ENCODE data around the gene NAA40.
A peak's percentile ranks its signal among the peaks of the same experiment; 100 is the strongest.

The NAA40 gene

DNA sequence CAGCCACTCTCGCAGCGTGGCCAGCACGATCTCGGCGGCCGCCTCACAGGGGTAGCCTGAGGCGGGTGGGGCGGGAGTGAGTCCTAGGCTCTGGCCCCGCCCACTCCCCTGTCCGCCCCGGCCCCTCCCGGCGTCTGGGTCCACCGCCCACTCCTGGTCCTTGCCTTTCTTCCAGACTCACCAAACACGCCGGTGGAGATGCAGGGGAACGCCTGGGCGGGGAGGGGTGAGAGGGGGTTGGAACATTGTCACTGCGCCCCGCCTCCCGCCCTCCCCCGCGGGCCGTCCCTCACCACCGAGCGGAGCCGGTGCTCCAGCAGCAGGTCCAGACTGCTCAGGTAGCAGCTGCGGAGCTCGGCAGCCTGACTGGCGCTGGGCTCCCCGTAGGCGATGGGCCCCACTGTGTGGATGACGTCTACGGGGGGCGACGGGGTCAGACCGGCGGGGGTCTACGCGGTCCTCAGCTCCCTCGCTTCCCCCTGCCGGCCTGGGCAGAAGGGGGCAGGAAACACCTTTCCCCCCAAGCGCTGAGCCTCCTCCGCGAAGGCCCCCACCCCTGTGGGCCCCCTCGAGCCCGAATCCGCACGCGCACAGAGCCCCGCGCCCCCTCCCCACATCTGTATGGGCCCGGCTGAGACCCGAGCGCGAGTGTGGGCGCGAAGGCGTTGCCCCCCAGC, 60.7 kb downstream of the NAA40 start (continued):
- no peak for TF ChIP-seq BCL11A (tag by site-specific recombination; IDR thresholded peaks at IDR 0.05; ENCODE audit: low read depth)
- no peak for TF ChIP-seq ZNF776 (tag by site-specific recombination; IDR thresholded peaks at IDR 0.05; ENCODE audit: borderline replicate concordance)
- TF ChIP-seq ZNF623 (tag by site-specific recombination; IDR thresholded peaks at IDR 0.05): no peak
- TF ChIP-seq GLIS1 (tag by site-specific recombination; IDR thresholded peaks at IDR 0.05): no peak
- TF ChIP-seq ZNF23 (tag by site-specific recombination; IDR thresholded peaks at IDR 0.05; ENCODE audit: borderline replicate concordance): no peak
- no peak for TF ChIP-seq ZNF792 (tag by site-specific recombination; IDR thresholded peaks at IDR 0.05)
- no peak for TF ChIP-seq ZNF791 (tag by site-specific recombination; IDR thresholded peaks at IDR 0.05)
- TF ChIP-seq ZNF664 (tag by site-specific recombination; IDR thresholded peaks at IDR 0.05): no peak
- TF ChIP-seq ZNF16 (tag by site-specific recombination; IDR thresholded peaks at IDR 0.05; ENCODE audit: low read depth): no peak
- TF ChIP-seq ZFP69B (tag by site-specific recombination; IDR thresholded peaks at IDR 0.05): 0 out of 2 replicates have a peak, but pooled peaks have one; percentile 17
- TF ChIP-seq, protein P1, sequence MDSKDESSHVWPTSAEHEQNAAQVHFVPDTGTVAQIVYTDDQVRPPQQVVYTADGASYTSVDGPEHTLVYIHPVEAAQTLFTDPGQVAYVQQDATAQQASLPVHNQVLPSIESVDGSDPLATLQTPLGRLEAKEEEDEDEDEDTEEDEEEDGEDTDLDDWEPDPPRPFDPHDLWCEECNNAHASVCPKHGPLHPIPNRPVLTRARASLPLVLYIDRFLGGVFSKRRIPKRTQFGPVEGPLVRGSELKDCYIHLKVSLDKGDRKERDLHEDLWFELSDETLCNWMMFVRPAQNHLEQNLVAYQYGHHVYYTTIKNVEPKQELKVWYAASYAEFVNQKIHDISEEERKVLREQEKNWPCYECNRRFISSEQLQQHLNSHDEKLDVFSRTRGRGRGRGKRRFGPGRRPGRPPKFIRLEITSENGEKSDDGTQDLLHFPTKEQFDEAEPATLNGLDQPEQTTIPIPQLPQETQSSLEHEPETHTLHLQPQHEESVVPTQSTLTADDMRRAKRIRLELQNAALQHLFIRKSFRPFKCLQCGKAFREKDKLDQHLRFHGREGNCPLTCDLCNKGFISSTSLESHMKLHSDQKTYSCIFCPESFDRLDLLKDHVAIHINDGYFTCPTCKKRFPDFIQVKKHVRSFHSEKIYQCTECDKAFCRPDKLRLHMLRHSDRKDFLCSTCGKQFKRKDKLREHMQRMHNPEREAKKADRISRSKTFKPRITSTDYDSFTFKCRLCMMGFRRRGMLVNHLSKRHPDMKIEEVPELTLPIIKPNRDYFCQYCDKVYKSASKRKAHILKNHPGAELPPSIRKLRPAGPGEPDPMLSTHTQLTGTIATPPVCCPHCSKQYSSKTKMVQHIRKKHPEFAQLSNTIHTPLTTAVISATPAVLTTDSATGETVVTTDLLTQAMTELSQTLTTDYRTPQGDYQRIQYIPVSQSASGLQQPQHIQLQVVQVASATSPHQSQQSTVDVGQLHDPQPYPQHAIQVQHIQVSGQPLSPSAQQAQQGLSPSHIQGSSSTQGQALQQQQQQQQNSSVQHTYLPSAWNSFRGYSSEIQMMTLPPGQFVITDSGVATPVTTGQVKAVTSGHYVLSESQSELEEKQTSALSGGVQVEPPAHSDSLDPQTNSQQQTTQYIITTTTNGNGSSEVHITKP (tag by site-specific recombination; IDR thresholded peaks at IDR 0.05): no peak
- TF ChIP-seq MYNN (tag by site-specific recombination; IDR thresholded peaks at IDR 0.05; ENCODE audit: borderline replicate concordance): no peak
- TF ChIP-seq, protein P2, sequence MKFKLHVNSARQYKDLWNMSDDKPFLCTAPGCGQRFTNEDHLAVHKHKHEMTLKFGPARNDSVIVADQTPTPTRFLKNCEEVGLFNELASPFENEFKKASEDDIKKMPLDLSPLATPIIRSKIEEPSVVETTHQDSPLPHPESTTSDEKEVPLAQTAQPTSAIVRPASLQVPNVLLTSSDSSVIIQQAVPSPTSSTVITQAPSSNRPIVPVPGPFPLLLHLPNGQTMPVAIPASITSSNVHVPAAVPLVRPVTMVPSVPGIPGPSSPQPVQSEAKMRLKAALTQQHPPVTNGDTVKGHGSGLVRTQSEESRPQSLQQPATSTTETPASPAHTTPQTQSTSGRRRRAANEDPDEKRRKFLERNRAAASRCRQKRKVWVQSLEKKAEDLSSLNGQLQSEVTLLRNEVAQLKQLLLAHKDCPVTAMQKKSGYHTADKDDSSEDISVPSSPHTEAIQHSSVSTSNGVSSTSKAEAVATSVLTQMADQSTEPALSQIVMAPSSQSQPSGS (tag by site-specific recombination; IDR thresholded peaks at IDR 0.05; ENCODE audit: low read depth): no peak
- TF ChIP-seq, protein P3, sequence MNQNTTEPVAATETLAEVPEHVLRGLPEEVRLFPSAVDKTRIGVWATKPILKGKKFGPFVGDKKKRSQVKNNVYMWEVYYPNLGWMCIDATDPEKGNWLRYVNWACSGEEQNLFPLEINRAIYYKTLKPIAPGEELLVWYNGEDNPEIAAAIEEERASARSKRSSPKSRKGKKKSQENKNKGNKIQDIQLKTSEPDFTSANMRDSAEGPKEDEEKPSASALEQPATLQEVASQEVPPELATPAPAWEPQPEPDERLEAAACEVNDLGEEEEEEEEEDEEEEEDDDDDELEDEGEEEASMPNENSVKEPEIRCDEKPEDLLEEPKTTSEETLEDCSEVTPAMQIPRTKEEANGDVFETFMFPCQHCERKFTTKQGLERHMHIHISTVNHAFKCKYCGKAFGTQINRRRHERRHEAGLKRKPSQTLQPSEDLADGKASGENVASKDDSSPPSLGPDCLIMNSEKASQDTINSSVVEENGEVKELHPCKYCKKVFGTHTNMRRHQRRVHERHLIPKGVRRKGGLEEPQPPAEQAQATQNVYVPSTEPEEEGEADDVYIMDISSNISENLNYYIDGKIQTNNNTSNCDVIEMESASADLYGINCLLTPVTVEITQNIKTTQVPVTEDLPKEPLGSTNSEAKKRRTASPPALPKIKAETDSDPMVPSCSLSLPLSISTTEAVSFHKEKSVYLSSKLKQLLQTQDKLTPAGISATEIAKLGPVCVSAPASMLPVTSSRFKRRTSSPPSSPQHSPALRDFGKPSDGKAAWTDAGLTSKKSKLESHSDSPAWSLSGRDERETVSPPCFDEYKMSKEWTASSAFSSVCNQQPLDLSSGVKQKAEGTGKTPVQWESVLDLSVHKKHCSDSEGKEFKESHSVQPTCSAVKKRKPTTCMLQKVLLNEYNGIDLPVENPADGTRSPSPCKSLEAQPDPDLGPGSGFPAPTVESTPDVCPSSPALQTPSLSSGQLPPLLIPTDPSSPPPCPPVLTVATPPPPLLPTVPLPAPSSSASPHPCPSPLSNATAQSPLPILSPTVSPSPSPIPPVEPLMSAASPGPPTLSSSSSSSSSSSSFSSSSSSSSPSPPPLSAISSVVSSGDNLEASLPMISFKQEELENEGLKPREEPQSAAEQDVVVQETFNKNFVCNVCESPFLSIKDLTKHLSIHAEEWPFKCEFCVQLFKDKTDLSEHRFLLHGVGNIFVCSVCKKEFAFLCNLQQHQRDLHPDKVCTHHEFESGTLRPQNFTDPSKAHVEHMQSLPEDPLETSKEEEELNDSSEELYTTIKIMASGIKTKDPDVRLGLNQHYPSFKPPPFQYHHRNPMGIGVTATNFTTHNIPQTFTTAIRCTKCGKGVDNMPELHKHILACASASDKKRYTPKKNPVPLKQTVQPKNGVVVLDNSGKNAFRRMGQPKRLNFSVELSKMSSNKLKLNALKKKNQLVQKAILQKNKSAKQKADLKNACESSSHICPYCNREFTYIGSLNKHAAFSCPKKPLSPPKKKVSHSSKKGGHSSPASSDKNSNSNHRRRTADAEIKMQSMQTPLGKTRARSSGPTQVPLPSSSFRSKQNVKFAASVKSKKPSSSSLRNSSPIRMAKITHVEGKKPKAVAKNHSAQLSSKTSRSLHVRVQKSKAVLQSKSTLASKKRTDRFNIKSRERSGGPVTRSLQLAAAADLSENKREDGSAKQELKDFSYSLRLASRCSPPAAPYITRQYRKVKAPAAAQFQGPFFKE (tag by site-specific recombination; IDR thresholded peaks at IDR 0.05; ENCODE audit: borderline replicate concordance): no peak
- peak; percentile 24; the same call in 1 of the 2 replicates for TF ChIP-seq KLF9 (tag by site-specific recombination; IDR thresholded peaks at IDR 0.05; ENCODE audit: low read depth)
- peak; percentile 68; the same call in 1 of the 2 replicates for TF ChIP-seq GLIS2 (tag by site-specific recombination; IDR thresholded peaks at IDR 0.05)
- TF ChIP-seq ZNF670 (tag by site-specific recombination; IDR thresholded peaks at IDR 0.05; ENCODE audit: low read depth): no peak
- TF ChIP-seq ZNF548 (tag by site-specific recombination; IDR thresholded peaks at IDR 0.05): no peak
- no peak for TF ChIP-seq ZNF610 (tag by site-specific recombination; IDR thresholded peaks at IDR 0.05; ENCODE audit: borderline replicate concordance)
- peak; percentile 94 for TF ChIP-seq KLF1 (tag by site-specific recombination; IDR thresholded peaks at IDR 0.05)

All from HEK293 (cell line).